AML-193 (cell line): ENCODE measurements around the gene KLHL25.
"Not testable (repeated sequence)": the region's sequence is repeated elsewhere in the genome, so short reads cannot be mapped to it uniquely, and the experiment has no call there.

Experiments
- DNase-seq, 2 experiments: peaks; one replicate each; lab custom pipeline; 2025; lab: John Stamatoyannopoulos, UW

Gene KLHL25, protein sequence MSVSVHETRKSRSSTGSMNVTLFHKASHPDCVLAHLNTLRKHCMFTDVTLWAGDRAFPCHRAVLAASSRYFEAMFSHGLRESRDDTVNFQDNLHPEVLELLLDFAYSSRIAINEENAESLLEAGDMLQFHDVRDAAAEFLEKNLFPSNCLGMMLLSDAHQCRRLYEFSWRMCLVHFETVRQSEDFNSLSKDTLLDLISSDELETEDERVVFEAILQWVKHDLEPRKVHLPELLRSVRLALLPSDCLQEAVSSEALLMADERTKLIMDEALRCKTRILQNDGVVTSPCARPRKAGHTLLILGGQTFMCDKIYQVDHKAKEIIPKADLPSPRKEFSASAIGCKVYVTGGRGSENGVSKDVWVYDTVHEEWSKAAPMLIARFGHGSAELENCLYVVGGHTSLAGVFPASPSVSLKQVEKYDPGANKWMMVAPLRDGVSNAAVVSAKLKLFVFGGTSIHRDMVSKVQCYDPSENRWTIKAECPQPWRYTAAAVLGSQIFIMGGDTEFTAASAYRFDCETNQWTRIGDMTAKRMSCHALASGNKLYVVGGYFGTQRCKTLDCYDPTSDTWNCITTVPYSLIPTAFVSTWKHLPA

DNA sequence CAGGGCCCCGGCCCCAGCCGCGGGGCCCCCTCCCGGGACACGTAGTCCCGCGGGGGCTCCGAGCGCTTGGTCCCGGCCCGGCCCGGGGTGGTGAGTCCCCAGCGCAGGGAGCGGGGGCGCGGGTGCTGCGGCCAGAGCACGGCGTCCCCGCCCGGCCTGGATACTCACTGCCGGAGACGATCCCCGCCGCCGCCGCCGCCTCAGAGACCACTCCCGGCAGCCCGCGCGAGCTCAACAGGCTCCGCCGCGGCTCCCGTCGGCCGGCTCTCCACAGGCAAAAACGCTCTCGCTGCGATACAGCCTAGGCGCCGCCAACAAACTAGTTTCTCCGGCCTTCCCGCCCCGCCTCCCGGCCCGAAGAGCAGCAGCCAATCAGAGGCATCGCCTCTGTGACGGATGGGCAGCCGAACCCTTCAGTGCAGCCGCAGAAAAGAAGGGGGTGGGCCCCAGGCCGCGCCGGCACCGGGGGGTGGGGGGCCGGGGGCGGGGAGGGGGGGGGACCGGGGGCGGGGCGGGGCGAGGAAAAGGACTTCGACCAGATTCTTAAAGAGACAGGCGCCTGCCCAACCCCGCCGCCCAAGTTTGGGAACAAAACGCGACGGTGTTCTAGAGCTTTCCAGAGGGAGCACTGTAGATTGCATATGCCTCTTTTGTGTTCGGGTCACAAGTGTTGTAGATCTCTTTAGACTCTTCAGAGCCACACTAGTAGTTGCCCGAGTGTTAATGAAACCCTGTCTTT lies at the start of gene KLHL25:
Gene KLHL25, minus strand, starts transcription at position 328 of the 739 bp plus-strand sequence. CDS start 25,115 bp downstream, outside the sequence.
- peak; percentile 88 to 90 for DNase-seq

GRCh38 chr15:85840802-85841152 lies 46.1 kb upstream of the KLHL25 start:
- DNase-seq: no peak

DNA sequence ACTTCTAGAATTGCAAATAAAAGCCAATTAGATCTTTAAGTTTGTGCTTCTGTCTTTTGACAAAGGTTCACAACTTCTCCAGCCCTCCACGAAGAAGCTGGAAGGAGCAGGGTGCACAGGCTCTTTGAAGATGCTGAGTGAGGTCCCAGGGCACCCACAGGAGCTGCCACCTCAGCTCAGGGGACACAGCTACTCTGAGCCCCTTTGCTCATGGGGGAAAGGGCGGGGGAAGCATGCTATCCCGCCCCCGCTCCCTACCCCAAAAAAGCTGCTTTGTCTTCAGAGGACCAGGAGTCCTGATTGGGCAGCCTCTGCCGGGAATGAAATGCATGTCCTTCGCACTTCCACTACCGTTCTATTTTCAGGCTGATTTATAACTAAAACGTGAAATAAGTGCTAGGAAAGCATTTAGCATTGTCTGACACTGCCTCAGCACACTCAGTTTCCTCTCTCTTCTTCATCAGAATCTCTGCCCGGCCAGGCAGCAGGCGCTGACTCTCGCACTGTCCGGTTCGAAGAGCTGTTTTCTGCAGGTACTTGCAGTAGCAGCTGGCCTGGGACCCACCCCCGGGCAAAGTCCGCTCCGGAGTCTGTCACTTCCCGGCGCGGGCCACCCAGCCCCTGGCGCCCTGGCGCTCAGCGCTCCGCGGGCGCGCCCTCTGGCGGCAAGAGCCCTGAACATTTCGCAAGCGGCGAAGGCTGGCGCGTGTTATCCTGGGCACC lies 45.5 kb upstream of the KLHL25 start:
- peak; percentile 43 to 68 for DNase-seq

- peak in 1 of 2 experiments; percentile 0 for DNase-seq
Measured at GRCh38 chr15:85839643-85840042, 44.9 kb upstream of the KLHL25 start.

- DNase-seq: no peak
Measured at GRCh38 chr15:85838655-85839054, 43.9 kb upstream of the KLHL25 start.

GRCh38 chr15:85837881-85838280 lies 43.2 kb upstream of the KLHL25 start:
- no peak for DNase-seq

GRCh38 chr15:85837011-85837433 lies 42.3 kb upstream of the KLHL25 start:
- DNase-seq: no peak

DNA sequence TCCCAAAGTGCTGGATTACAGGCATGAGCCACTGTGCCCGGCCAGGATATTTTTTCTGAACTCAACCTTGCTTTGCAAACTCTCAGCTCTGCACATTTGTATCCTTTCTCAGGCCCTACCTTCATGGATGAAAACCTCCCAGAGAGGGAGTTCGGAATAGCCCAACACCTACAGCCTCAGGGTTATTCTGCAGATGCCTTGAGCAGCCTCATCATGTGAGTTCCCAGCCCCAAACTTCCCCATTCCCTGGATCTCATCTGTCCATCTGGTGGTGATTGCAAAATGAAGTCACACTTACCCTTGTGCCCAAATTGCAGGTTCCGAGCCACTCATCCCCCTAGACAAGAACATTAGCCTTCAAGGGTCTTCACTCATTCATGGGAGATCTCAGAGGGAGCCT lies 39.9 kb upstream of the KLHL25 start:
- no peak for DNase-seq

DNA sequence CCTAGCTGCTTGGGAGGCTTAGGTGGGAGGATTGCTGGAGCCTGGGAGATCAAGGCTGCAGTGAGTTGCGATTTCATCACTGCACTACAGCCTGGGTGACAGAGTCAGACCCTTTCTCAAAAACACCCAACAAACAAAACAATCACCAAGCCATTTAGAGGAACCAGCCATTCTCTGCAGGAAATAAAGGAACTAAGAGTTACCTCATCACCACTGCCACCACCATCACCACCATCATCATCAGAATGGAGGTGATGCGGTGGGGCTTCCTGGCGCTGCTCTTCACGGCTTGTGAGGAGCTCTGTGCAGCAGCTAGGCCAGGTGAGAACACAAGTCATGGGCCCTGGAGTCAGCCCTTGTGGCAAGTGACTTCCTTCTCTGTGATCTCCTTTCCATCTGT lies 37.7 kb upstream of the KLHL25 start:
- DNase-seq: peak; percentile 22 to 39

DNA sequence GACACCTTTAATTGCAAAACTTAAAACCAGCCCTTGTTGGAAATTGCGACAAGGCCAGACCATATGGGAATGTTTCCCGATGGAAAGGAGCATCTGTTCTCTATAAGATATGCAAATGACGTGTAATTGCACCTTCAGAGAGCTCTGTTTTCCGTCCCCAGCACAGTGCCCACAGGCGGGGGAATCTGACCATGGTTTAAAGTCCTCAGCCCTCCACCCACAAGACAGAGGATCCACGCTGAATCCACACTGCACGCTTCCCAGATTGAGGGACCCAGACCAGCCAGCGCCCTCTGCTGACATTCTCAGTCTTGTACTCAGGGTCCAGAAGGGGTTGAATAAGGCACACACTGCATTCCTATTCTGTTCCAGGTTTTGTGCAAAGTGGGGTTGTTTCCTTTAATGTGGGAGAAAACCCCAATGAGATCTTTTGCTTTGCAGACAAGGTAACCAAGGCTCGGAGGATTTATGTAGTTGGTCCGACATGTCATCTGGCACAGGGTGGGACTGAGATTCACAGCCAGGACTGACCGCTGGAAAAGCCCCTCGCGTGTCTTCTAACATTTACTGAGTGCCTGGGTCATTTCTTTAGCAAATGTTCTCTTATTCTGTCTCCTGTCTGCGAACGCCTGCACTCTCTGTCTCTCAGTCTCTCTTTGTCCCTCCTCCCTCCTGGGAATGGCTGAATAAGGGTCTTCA lies 36.8 kb upstream of the KLHL25 start:
- peak in 1 of 2 experiments; percentile 10 for DNase-seq

GRCh38 chr15:85829754-85830153 lies 35.0 kb upstream of the KLHL25 start:
- not testable (repeated sequence) for DNase-seq

DNA sequence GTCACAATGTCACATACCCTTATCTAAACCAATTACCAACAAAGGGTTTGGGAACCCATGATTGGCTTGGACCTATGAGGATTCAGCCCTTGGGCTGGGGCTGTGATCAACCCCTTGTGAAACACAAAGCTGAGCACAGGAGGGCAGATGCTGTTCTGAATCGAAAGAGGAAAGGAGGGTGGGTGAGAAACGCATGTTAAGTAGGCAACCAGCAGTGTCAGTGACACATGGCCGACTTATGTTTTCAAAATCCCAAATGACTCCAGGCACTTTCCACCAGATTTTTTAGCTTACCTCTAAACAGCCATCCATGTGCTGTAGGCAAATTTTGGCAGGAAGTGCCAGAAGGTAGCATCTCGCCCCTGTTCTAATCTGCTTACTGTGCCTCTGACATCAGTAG lies 34.1 kb upstream of the KLHL25 start:
- DNase-seq: no peak

- DNase-seq: no peak
Measured at GRCh38 chr15:85828126-85828525, 33.4 kb upstream of the KLHL25 start.

GRCh38 chr15:85826756-85827515 lies 32.2 kb upstream of the KLHL25 start:
- DNase-seq: no peak

DNA sequence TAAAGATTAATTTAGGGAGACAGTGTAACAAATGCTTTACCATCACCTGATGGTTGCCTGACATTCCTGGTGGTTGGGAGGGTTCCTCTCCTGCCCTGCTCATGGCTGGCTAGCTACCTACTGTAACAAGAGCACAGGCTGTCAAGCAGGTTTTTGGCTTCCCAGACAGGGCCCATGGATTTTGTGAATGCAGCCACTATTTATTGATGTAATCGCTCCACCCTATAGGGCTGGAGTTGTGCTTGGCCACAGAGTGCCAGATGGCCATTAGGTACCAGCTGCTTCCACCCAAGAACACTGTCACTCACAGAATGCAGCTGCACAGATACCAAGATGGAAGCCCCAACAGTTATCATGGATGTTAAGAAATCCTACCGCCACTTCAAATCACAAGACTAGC lies 31.0 kb upstream of the KLHL25 start:
- no peak for DNase-seq

DNA sequence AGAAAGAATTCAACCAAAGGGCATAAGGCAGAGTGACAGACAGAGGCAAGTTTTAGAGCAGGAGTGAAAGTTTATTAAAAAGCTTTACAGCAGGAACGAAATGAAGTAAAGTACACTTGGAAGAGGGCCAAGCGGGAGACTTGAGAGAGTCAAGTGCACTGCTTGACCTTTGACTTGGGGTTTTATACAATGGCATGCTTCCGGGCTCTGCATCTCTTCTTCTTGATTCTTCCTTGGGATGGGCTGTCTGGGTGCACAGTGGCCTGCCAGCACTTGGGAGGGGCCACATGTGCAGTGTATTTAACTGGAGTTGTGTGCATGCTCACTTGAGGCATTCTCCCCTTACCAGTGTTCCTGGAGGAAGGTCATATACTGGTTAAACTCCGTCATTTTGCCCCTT lies 30.4 kb upstream of the KLHL25 start:
- DNase-seq: no peak

DNA sequence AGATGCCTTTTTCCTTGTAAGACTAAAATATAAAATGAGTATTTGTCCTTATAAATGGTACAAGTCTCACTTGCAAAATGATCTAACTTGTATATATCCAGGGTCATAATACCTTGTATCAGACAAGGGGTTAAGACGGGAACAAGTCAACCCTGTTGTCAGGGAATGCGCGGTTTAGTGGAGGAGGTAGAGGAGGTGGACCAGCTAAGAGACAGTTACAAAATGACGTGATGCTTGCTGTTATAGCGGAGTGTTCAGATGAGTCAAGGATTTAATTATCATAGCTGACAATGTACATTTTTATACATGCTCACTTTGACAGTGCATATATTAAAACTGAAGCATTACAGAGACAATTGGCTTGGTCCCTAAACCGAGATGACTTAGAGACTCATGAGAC lies 26.8 kb upstream of the KLHL25 start:
- no peak for DNase-seq

GRCh38 chr15:85819938-85820337 lies 25.2 kb upstream of the KLHL25 start:
- DNase-seq: no peak

DNA sequence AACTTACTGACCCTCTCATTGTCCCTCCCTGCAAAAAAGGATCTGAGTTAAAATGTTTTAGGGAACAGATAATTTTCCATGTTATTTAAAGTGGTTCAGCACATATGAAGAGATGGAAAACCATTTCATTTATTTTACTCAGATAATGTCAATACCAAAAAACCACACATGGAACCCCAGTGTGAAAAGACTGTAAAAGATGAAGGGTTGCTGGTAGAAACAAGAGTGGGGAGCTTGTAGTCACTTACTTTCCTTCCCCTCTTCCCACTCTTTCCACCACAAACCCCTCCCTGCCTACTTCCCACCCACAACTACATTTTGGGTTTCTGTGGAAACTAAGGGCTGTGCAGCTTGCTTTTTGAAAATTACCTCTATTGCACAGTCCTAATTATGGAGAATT lies 18.5 kb upstream of the KLHL25 start:
- DNase-seq: no peak

GRCh38 chr15:85810075-85810474 lies 15.3 kb upstream of the KLHL25 start:
- DNase-seq: no peak

DNA sequence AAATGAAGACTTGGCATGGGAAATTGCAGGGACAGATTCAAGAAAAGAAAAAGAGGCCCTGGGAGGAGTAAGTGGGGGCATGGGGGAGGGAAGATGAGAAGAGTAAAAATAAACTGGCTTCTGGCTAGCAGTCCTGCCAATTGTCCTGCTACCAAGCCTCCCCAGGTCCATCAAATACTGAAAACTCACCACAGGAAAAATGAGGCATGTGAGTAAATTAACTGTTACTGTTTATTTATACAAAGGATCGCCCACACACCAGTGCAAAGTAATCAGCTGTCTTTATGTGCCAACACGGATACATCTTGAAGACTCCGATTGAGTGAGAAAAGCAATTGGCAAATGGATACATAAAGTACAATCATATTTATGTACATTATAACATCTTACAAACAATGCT lies 10.7 kb upstream of the KLHL25 start:
- DNase-seq: no peak
